Hepatocyte (in vitro differentiated cells): ENCODE results near the gene TUBGCP2.

ENCODE experiments used
- CTCF ChIP-seq: fragments of 200-600 bp; sonication (generic); IDR thresholded peaks from 2 replicates; pipeline ENCODE4 v1.5.1; 2016; ENCODE audit warnings: antibody characterized with exemption, mild to moderate bottlenecking; ENCODE audit not compliant: poor library complexity
- EZH2 ChIP-seq: fragments of 200-600 bp; sonication (generic); IDR thresholded peaks from 2 replicates; pipeline ENCODE4 v1.6.1; 2016; ENCODE audit warnings: antibody characterized with exemption, mild to moderate bottlenecking, borderline replicate concordance
- EZH2phosphoT487 ChIP-seq: fragments of 200-600 bp; sonication (generic); IDR thresholded peaks from one replicate; pipeline ENCODE4 v1.6.1; 2018; ENCODE audit warnings: antibody characterized with exemption, mild to moderate bottlenecking, low read depth, moderate library complexity; ENCODE audit not compliant: unreplicated experiment, severe bottlenecking

DNA sequence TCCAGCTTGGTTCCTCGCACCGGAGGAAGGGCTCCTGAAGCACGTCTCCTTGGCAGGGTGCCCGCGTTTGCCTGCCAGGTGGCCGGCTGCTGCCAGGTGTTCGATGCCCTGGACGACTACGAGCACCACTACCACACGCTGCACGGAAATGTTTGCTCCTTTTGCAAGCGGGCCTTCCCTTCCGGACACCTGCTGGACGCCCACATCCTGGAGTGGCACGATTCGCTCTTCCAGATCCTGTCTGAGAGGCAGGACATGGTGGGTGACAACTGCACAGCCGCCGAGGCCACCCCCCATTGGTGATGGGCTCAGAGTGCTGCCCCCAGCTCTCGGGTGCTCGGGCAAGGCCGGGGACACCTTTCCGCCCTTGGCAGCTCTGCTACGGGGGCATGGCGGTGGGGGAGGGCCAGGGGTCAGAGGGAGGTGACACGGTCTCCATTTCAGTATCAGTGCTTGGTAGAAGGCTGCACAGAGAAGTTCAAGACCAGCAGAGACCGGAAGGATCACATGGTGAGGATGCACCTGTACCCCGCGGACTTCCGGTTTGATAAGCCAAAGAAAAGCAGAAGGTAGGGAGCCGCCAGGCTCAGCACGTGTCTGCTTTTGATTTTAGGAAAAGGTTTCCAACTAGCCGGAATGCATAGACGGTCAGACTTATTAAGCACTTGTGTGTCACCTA lies 1.2 kb upstream of the TUBGCP2 start:
- no peak for TF ChIP-seq CTCF
- no peak for TF ChIP-seq EZH2phosphoT487
- no peak for TF ChIP-seq EZH2
